ENCODE results near the gene HBA2.

GRCh38 chr16:185213-185612, 12.5 kb downstream of the HBA2 start:
- TF ChIP-seq GLIS3 (CRISPR knock-in tag; IDR thresholded peaks at IDR 0.05) = no peak
- TF ChIP-seq ZFP30 (CRISPR knock-in tag; IDR thresholded peaks at IDR 0.05) = no peak
- TF ChIP-seq OSR1 (CRISPR knock-in tag; IDR thresholded peaks at IDR 0.05) = no peak
- no peak for TF ChIP-seq RARB (CRISPR knock-in tag; IDR thresholded peaks at IDR 0.05)
- TF ChIP-seq CSRNP3 (CRISPR knock-in tag; IDR thresholded peaks at IDR 0.05) = no peak
- TF ChIP-seq PATZ1 (CRISPR knock-in tag; IDR thresholded peaks at IDR 0.05; ENCODE audit: borderline replicate concordance) = no peak
- TF ChIP-seq POU6F1 (CRISPR knock-in tag; IDR thresholded peaks at IDR 0.05; ENCODE audit: borderline replicate concordance, low read depth) = no peak
- no peak for TF ChIP-seq ISL1 (CRISPR knock-in tag; IDR thresholded peaks at IDR 0.05)
- no peak for TF ChIP-seq SNAI2 (CRISPR knock-in tag; IDR thresholded peaks at IDR 0.05)
- TF ChIP-seq CREB5 (CRISPR knock-in tag; IDR thresholded peaks at IDR 0.05; ENCODE audit: low read depth) = no peak
- no peak for TF ChIP-seq TSHZ2 (CRISPR knock-in tag; IDR thresholded peaks at IDR 0.05)

All from SK-N-SH treated with all-trans-retinoic acid at 6 μM for 48 hours (cell line).